ENCODE measurements around the gene ARID3A.
"Not testable (repeated sequence)": the region's sequence is repeated elsewhere in the genome, so short reads cannot be mapped to it uniquely, and the experiment has no call there.

Gene ARID3A

DNA sequence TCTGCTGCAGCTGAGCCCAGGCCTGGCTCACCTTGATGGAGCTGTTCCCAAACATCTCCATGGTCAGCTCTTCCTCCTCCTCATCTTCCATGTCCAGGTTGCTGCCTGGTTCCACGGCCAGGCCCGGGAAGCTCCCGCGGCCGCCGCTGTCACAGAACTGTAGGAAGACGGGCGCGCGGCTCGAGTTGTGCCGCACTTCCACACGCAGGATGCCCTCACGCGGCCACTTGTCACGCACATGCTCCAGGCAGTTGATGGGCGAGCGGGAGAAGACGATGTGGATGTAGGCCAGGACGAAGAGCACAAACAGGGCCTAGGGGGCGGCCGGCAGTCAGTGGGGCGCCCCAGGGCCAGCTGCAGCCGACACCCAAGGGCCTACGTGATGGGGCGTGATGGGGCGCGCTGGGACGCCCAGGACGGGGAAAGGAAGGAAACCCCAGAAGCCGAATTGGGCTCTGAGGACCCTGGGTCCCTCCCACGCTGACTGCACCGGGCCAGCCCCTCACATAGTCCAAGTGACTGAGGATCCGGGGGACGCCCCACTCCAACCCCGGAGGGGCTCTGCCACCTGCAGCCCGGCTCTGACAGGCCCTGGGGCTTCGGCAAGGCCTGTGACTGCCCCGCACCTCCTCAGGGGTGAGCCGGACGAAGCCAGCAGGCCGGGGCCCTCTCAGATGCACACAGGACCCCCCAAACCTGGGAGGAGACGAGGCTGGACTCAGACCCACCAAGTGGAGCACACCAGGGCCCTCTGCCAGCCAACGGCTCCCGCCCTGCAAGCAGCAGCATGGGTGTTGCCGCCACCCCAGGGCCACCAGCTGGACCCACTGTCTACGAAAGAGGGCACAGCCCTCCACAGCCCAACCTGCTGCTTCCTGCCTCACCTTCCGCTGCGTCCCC, 88.6 kb downstream of the ARID3A start:
- DNase-seq (ENCODE audit: low read depth in 2 of 3, low spot score in 1 of 3): no peak

DNA sequence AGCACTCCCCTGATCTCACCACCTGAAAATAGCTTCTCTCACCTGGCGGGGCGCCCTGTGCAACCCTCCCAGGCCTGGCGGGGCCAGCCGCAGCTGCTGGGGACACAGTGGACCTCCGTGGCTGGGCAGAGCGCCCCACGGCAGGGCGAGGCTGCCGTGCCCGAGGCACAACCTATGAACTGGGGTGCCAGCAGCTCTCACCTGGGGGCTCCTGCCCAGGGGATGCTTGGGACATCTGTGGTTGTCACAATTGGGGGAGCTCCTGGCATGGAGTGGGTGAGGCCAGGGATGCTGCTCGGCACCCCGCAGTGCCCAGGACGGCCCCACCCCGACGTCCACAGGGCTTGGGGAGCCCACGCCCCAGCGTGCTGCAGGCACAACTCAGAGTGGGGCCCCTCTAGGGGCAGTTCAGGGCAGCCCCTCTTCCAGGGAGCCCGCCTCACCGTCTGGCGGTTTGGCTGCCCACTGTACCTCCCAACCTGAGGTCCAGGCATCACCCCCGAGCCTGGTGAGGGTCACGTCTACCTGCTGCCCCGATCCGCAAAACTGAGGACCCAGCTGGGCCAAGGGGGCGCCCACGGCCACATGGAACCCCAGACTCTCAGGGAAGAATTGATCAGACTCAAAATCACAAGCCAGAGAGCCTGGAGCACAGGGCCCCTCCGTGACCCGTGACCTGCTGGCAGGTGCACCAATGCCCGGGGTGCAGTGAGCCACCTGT, 89.4 kb downstream of the ARID3A start:
- no peak for DNase-seq (ENCODE audit: low read depth in 2 of 3, low spot score in 1 of 3)

DNA sequence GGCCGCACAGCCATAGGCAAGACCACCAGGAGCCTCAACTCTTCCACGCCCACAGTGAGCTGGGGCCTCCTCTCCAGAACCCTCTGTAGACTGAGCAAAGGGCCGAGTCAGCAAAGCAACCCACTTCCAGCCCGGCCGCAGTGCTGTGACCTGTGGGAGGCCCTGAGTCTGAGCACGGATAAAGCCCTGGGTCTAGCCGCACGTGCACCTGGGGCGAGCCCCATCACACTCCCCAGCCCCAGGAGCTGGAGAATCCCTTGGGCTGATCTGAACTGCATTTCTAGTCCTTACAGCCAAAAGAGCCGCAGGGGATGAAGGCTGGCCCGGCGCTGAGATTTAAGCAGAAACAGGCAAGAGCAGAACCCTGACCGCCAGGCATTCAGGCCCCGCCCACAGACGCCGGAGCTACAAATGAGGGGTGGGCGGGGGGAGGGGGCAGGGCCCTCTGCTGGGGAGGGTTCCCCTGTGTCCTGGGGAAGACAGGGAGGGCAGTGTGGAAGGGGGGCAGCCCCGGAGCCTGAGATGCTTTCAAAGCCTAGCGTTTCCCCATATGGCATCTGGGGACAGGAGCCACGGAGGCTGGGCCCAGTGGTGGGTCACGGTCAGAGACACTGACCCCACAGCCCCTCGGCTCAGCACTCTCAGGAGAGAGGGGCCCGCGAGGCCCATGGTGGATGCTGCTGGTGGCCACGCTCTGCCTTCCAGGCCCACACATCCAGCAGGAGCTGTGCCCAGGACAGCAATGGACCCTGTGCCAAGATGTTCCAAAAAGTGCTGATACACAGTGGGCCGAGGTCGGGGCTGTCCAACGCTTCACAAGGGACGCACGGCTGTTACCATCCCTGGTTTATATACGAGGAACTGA, 90.2 kb downstream of the ARID3A start:
- DNase-seq (ENCODE audit: low read depth in 2 of 3, low spot score in 1 of 3): no peak

DNA sequence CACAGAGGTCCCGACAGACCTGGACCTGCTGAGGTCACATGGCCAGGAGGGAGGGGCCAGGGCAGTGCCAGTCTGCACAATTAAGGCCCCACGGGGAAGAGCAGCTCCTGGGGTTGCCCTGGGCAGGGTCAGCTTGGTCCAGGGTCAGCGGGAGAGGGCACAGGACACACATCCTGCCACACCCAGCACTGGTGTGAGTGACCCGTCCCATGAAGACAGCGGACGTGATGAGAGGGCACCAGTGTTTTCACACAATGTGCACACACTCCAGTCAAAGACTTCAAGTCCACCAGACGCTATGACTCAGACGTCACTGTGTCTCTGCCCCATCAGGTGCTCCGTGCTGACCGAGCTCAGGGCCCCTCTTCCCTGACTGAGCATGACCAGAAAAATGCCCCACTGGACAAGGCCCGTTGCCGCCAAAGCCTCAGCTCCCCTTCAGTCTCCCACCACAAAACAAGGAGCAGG, 90.8 kb downstream of the ARID3A start:
- DNase-seq (ENCODE audit: low read depth in 2 of 3, low spot score in 1 of 3): no peak

DNA sequence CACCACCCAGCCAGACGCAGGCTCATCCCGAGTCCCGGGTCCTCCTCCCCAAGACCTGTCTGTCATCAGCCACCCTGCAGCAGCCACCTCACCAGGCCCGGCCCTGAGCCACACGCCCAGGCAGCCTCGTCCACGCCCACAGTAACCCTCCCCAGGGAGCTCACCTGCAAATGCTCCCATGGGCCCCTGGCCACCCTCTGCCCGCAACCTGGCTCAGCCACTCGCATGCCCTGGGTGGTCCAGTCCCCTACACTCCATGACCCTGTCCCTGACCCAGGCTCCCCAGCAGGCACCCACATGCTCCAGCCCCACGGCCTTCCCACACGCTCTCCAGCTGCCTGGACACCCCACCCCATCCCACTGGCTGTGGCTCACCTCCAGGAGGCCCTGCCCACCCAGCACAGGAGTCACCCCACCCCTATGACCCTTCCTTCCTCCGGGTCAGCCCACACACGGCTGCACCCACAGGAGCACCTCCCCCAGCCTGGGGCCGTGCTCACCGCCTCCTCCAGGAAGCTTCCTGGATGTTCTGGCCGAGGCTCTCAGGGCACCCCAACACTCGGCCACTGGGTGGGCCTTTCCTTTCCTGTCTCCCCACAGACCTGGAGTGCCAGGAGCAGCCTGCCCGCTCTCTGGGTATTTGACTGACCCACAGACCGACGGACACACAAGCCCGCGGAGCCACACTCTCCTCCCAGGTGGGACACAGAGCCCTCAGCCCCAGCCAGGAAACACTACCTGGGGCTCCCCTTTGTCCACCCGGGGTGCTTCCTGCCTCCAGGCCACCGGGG, 91.5 kb downstream of the ARID3A start:
- DNase-seq (ENCODE audit: low read depth in 2 of 3, low spot score in 1 of 3): no peak

DNA sequence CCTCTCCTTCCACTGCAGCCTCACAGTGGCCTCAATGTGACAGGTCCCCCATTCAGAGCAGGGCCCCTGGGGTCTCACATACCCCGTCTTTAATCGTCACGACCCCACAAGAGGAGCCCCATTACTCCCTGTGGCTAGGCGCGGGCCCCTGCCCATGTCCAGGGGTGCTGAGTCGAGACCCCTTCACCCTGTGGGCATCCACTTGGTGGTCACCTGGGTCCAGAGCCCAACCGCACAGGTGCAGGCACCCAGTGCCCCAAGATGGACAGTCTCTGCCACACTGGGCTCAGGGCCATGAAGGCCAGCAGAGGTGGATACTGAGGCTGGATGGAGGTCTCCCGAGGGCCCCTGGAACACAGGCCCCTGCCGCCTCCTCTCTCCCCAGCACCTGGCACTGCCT, 92.1 kb downstream of the ARID3A start:
- DNase-seq (ENCODE audit: low read depth in 2 of 3, low spot score in 1 of 3): no peak

DNA sequence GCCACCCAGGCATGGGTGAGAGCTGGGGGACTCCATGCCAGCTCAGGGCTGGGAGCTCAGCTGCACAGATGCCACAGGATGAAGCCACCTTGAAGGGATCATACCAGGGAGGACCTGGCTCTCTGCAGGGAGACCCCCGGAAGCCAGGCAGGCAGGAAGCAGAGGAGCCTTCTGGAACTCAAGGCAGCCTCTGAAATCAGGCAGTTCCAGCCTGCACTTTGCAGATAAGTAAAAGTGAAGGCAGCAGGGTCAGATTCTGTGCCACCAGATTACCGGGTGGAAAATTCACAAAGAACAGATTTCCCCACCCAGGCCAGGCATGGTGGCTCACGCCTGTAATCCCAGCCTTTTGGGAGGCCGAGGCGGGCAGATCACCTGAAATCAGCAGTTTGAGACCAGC, 92.6 kb downstream of the ARID3A start:
- DNase-seq (ENCODE audit: low read depth in 2 of 3, low spot score in 1 of 3): no peak

DNA sequence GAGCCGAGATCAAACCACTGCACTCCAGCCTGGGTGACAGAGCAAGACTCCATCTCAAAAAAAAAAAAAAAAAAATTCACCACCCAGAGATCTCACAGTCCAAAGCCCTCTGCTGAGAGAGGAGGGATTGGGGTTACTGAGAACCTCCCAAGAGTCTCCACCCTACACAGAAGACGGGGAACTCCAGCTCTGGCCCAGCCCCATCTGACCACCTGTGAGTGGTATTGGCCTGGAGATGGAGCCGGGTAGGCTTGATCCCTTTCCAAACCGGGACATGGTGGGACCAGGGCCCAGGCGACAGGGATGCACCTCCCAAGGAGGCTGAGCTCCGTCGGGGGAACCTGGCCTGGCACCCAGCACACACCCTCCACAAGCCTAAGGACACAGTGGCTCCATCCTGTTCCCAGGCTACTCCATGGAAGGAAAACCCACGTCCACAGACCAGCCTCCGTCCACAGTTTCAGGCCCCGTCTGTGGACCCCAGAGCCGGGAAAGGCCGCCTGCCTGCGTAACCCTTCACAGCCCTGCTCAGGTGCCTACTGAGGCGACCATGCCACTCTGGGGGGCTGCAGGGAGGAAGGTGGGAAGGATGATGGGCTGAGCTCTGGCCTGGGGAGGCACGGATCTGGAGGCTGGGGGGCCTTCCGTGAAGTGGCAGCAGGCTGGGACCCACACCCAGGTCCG, 93.2 kb downstream of the ARID3A start:
- no peak for DNase-seq (ENCODE audit: low read depth in 2 of 3, low spot score in 1 of 3)

DNA sequence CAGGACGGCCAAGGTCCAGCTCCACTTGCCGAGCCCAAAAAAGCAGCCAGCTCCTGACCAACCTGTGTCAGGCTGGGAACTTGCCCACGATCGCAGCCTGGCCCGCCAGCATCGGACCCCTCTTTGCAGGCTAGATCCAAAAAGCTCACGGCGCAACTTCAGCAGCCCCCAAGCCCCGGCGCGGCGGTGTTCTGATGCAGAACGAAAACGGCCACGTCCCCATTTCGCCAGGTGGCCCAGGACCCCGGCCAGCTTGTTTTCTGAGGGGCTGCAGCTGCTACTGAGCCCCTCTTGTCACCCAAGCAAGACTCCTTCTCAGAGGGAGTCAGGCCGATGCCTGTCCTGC, 93.8 kb downstream of the ARID3A start:
- DNase-seq (ENCODE audit: low read depth in 2 of 3, low spot score in 1 of 3): no peak

DNA sequence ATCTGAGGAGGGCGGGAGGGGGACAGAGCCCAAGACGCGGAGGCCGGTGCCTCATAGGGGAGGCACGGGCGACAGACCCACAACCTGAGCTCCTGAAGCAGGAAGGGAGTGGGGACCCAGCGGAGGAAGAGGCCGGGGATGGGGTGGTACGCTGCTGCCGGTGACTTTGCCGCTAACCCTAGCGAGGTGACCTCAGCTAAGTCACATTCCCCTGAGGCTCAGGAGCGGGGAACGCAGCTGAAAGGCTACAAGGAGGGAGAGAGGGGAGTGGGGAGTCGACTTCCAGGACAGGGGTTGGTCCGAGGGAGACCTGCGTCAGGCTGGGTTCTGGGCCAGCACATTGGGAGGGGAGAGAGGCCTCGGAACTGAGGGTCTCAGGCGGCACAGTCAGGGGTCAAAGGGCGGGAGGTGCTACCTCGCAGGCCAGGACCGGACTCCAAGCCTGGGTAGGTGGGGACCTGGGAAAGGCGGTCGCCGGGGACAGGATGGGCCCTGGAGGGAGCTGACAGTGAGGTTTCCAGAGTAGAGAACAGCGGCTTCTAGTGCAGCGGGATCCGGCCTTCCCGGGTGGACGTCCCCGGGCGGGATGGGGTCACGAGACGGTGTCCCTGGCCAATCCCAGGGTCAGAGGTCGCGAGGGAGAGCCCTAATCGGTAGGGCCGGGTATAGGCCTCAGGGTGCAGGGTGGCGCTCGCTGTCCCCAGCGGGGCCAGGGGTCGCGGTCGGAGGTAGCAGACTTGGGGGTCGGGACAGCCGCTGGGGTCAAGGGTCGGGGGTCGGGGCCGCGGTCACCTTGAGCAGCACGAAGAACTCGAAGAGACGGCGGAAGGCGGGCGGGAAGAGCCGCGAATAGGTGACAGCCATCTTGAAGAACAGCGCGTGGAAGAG, 94.4 kb downstream of the ARID3A start:
- DNase-seq (ENCODE audit: low read depth in 2 of 3, low spot score in 1 of 3): no peak

DNA sequence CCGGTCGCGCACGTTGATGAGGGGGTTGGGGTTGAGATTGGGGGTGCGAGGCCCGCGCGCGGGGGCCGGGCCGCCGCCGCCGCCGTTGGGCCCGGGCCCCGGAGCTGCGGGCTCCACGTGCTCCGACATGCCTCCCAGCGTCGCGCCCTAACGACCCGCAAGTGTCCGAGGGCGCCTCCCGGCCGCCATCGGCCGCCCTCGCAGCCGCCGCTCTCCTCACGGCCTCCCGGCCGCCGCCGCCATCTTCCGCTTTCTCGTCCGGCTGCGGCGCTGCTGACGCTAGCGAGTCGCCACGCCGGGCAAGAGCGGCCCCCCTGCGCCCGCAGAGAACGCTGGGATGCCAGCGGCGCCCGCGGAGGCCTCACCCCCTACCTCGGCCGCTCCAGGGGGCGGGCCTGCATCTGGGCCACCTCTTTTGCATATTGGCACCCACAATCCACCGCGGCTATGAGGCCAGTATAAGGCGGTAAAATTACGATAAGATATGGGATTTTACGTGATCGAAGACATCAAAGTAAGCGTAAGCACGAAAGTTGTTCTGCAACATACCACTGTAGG, 95.1 kb downstream of the ARID3A start, which contains the start of gene TMEM259:
TSS of gene TMEM259 (minus strand) at position 256 of the 558 bp plus-strand sequence. CDS start at position 129, 127 bp downstream.
- DNase-seq (ENCODE audit: low read depth in 2 of 3, low spot score in 1 of 3): peak; percentile 93 to 96 (median 96)

DNA sequence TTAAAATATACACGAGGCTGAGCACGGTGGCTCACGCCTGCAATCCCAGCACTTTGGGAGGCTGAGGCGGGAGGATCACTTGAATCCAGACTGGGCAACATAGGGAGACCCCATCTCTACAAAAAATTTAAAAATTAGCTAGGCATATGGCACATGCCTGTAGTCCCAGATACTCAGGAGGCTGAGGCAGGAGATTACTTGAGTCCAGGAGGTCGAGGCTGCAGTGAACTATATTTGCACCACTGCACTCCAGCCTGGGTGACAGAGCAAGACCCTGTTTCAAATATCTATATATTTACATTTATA, 98.0 kb downstream of the ARID3A start:
- not testable (repeated sequence) for DNase-seq (ENCODE audit: low read depth in 2 of 3, low spot score in 1 of 3)

DNA sequence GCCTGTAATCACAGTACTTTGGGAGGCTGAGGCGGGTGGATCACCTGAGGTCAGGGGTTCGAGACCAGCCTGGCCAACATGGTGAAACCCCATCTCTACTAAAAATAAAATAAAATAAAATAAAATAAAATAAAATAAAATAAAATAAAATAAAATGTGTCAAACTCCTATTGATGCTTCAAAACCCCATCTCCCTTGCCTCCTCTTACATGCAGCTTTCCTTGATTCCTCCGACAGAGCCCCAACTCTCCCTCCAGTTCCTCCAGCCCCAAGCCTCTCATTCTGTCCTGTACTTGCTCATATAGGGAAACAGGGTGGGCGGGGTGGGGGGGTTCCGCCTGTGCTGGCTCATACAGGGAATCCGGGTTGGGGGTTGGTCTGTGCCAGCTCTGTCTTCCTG, 99.2 kb downstream of the ARID3A start:
- not testable (repeated sequence) for DNase-seq (ENCODE audit: low read depth in 2 of 3, low spot score in 1 of 3)
